ENCODE measurements around the gene PTCSC3.

GRCh38 chr14:36183402-36183801, 6.9 kb upstream of the PTCSC3 start:
- TF ChIP-seq, protein P1, sequence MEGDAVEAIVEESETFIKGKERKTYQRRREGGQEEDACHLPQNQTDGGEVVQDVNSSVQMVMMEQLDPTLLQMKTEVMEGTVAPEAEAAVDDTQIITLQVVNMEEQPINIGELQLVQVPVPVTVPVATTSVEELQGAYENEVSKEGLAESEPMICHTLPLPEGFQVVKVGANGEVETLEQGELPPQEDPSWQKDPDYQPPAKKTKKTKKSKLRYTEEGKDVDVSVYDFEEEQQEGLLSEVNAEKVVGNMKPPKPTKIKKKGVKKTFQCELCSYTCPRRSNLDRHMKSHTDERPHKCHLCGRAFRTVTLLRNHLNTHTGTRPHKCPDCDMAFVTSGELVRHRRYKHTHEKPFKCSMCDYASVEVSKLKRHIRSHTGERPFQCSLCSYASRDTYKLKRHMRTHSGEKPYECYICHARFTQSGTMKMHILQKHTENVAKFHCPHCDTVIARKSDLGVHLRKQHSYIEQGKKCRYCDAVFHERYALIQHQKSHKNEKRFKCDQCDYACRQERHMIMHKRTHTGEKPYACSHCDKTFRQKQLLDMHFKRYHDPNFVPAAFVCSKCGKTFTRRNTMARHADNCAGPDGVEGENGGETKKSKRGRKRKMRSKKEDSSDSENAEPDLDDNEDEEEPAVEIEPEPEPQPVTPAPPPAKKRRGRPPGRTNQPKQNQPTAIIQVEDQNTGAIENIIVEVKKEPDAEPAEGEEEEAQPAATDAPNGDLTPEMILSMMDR (IDR thresholded peaks at IDR 0.05) = no peak
- no peak for TF ChIP-seq POLR2A (IDR thresholded peaks at IDR 0.05)

All from Peyer's patch (tissue), 4 donors.